ENCODE results near the gene ZMYND15. TPM values are rescaled to one million over a fixed set of nuclear protein-coding genes. Genes with fewer than 3 reads are reported as not detected.

The ZMYND15 gene
- total and polyA plus RNA-seq, 2 of the 13 experiments (the other 11 are each of a cell fraction or from before 2014, with no cell fraction given): 0.24 to 2.7 TPM

- TF ChIP-seq ZMAT5 (CRISPR knock-in tag; IDR thresholded peaks at IDR 0.05; ENCODE audit: borderline replicate concordance, low read depth) (no peak), RBAK (CRISPR knock-in tag; IDR thresholded peaks at IDR 0.05) (no peak), ZNF570 (CRISPR knock-in tag; IDR thresholded peaks at IDR 0.05; ENCODE audit: borderline replicate concordance) (no peak), CAMTA2 (CRISPR knock-in tag; IDR thresholded peaks at IDR 0.05; ENCODE audit: borderline replicate concordance) (no peak), ZFAT (CRISPR knock-in tag; conservative IDR thresholded peaks at IDR 0.05) (no peak), MTA3 (CRISPR knock-in tag; IDR thresholded peaks at IDR 0.05) (no peak), REL (CRISPR knock-in tag; conservative IDR thresholded peaks at IDR 0.05) (no peak), HBP1 (CRISPR knock-in tag; IDR thresholded peaks at IDR 0.05; ENCODE audit: low read depth) (no peak), FLYWCH1 (CRISPR knock-in tag; IDR thresholded peaks at IDR 0.05) (no peak), AGO2 (optimal IDR thresholded peaks at IDR 0.05; ENCODE audit: low read depth, low read length) (no peak), GLI4 (CRISPR knock-in tag; IDR thresholded peaks at IDR 0.05; ENCODE audit: borderline replicate concordance) (0 out of 2 replicates have a peak, but pooled peaks have one; percentile 26), SIX1 (CRISPR knock-in tag; IDR thresholded peaks at IDR 0.05; ENCODE audit: borderline replicate concordance) (no peak), ZNF572 (CRISPR knock-in tag; IDR thresholded peaks at IDR 0.05) (no peak), EZH2 (conservative IDR thresholded peaks at IDR 0.05; ENCODE audit: low read depth, low read length) (no peak), ZNF354B (CRISPR knock-in tag; IDR thresholded peaks at IDR 0.05) (no peak), ZNF749 (CRISPR knock-in tag; IDR thresholded peaks at IDR 0.05; ENCODE audit: borderline replicate concordance) (peak; percentile 16; the same call in 1 of the 2 replicates), ZBTB43 (CRISPR knock-in tag; conservative IDR thresholded peaks at IDR 0.05) (no peak), ZNF709 (CRISPR knock-in tag; IDR thresholded peaks at IDR 0.05) (peak; percentile 48; the same call in 1 of the 2 replicates), ZBTB8A (CRISPR knock-in tag; IDR thresholded peaks at IDR 0.05; ENCODE audit: borderline replicate concordance, low read depth) (no peak), ZNF382 (CRISPR knock-in tag; IDR thresholded peaks at IDR 0.05; ENCODE audit: borderline replicate concordance) (no peak), ATF4 (CRISPR knock-in tag; IDR thresholded peaks at IDR 0.05) (0 out of 4 replicates have a peak, but pooled peaks of 1 of the 2 experiments have one; percentile 33), ZNF280B (CRISPR knock-in tag; IDR thresholded peaks at IDR 0.05; ENCODE audit: borderline replicate concordance) (peak; percentile 22; the same call in 1 of the 2 replicates)
Observed at GRCh38 chr17:4709794-4710692, 29.6 kb upstream of the ZMYND15 start, which contains the start of gene ARRB2 (continued).
